SK-N-SH treated with all-trans-retinoic acid at 6 μM for 48 hours (cell line): ENCODE data around the gene ADGRG1.

Experiments
- ATAC-seq: fragments of 200-7000 bp; cut with Tn5 transposase; 3 replicates; pipeline ENCODE4 v1.9.1; 2020; ENCODE audit warnings: mild to moderate bottlenecking, moderate library complexity
- ARNTL ChIP-seq: fragments of 450-650 bp; formaldehyde crosslinking; IDR thresholded peaks from 2 replicates; pipeline ENCODE4 v1.5.0; 2020; ENCODE audit warnings: low read depth, mild to moderate bottlenecking, moderate library complexity, borderline replicate concordance
- BACH2 ChIP-seq: fragments of 250-450 bp; sonication (Bioruptor Pico); IDR thresholded peaks from 2 replicates; pipeline ENCODE4 v1.9.0; 2021; ENCODE audit warnings: mild to moderate bottlenecking, borderline replicate concordance
- CSDC2 ChIP-seq: fragments of 250-450 bp; sonication (Bioruptor Pico); IDR thresholded peaks from 2 replicates; pipeline ENCODE4 v1.5.0; 2020; ENCODE audit warnings: mild to moderate bottlenecking, moderate library complexity
- GLIS3 ChIP-seq: fragments of 250-450 bp; sonication (Bioruptor Pico); IDR thresholded peaks from 2 replicates; pipeline ENCODE4 v1.5.0; 2020; ENCODE audit warnings: mild to moderate bottlenecking, moderate library complexity
- ISL1 ChIP-seq: fragments of 250-450 bp; sonication (Bioruptor Pico); IDR thresholded peaks from 2 replicates; pipeline ENCODE4 v2.1.2; 2022; ENCODE audit warnings: mild to moderate bottlenecking, moderate library complexity
- OSR1 ChIP-seq: fragments of 250-450 bp; sonication (Bioruptor Pico); IDR thresholded peaks from 2 replicates; pipeline ENCODE4 v1.8.0; 2022; ENCODE audit warnings: moderate library complexity, mild to moderate bottlenecking, inconsistent platforms
- PPARA ChIP-seq: fragments of 250-450 bp; sonication (Bioruptor Pico); IDR thresholded peaks from 2 replicates; pipeline ENCODE4 v1.5.0; 2020; ENCODE audit warnings: mild to moderate bottlenecking, borderline replicate concordance
- RARB ChIP-seq: fragments of 250-450 bp; sonication (Bioruptor Pico); IDR thresholded peaks from 2 replicates; pipeline ENCODE4 v1.8.0; 2021; ENCODE audit warnings: mild to moderate bottlenecking, moderate library complexity
- SNAI2 ChIP-seq: fragments of 250-450 bp; sonication (Bioruptor Pico); IDR thresholded peaks from 2 replicates; pipeline ENCODE4 v1.5.0; 2020; ENCODE audit warnings: mild to moderate bottlenecking, moderate library complexity
- TCF4 ChIP-seq: fragments of 250-450 bp; sonication (Bioruptor Pico); IDR thresholded peaks from 2 replicates; pipeline ENCODE4 v1.8.0; 2021; ENCODE audit warnings: mild to moderate bottlenecking, moderate library complexity, borderline replicate concordance
- TOX ChIP-seq: fragments of 250-450 bp; sonication (Bioruptor Pico); IDR thresholded peaks from 2 replicates; pipeline ENCODE4 v1.8.0; 2021; ENCODE audit warnings: mild to moderate bottlenecking, moderate library complexity, borderline replicate concordance
- ZC3H10 ChIP-seq: fragments of 250-450 bp; sonication (Bioruptor Pico); IDR thresholded peaks from 2 replicates; pipeline ENCODE4 v1.5.1; 2021; ENCODE audit warnings: mild to moderate bottlenecking, moderate library complexity
- ZFP3 ChIP-seq: fragments of 250-450 bp; sonication (Bioruptor Pico); IDR thresholded peaks from 2 replicates; pipeline ENCODE4 v1.5.0; 2020; ENCODE audit warnings: mild to moderate bottlenecking, moderate library complexity
- ZFP30 ChIP-seq: fragments of 450-650 bp; formaldehyde crosslinking; IDR thresholded peaks from 2 replicates; pipeline ENCODE4 v1.5.0; 2022; ENCODE audit warnings: mild to moderate bottlenecking, moderate library complexity
- ZNF565 ChIP-seq: fragments of 450-650 bp; formaldehyde crosslinking; conservative IDR thresholded peaks from 2 replicates; pipeline ENCODE4 v1.5.0; 2020; ENCODE audit warnings: low read depth, mild to moderate bottlenecking, moderate library complexity
- ZNF8 ChIP-seq: fragments of 450-650 bp; formaldehyde crosslinking; IDR thresholded peaks from 2 replicates; pipeline ENCODE4 v1.5.0; 2020; ENCODE audit warnings: mild to moderate bottlenecking, moderate library complexity
- TF ChIP-seq, protein P1 (sequence below): fragments of 250-450 bp; sonication (Bioruptor Pico); IDR thresholded peaks from 2 replicates; pipeline ENCODE4 v1.8.0; 2021; ENCODE audit warnings: low read depth, mild to moderate bottlenecking, moderate library complexity, borderline replicate concordance
- TF ChIP-seq, protein P2 (sequence below): fragments of 250-450 bp; sonication (Bioruptor Pico); IDR thresholded peaks from 2 replicates; pipeline ENCODE4 v1.5.1; 2021; ENCODE audit warnings: mild to moderate bottlenecking, moderate library complexity
- TF ChIP-seq, protein P3 (sequence below): fragments of 250-450 bp; sonication (Bioruptor Pico); IDR thresholded peaks from 2 replicates; pipeline ENCODE4 v1.8.0; 2020; ENCODE audit warnings: mild to moderate bottlenecking, moderate library complexity, borderline replicate concordance
- TF ChIP-seq, protein P4 (sequence below): fragments of 250-450 bp; sonication (Bioruptor Pico); IDR thresholded peaks from 2 replicates; pipeline ENCODE4 v1.5.1; 2020; ENCODE audit warnings: low read depth, mild to moderate bottlenecking, moderate library complexity
- TF ChIP-seq, protein P5 (sequence below): fragments of 250-450 bp; sonication (Bioruptor Pico); IDR thresholded peaks from 2 replicates; pipeline ENCODE4 v1.5.0; 2020; ENCODE audit warnings: mild to moderate bottlenecking, moderate library complexity

ADGRG1 gene

DNA sequence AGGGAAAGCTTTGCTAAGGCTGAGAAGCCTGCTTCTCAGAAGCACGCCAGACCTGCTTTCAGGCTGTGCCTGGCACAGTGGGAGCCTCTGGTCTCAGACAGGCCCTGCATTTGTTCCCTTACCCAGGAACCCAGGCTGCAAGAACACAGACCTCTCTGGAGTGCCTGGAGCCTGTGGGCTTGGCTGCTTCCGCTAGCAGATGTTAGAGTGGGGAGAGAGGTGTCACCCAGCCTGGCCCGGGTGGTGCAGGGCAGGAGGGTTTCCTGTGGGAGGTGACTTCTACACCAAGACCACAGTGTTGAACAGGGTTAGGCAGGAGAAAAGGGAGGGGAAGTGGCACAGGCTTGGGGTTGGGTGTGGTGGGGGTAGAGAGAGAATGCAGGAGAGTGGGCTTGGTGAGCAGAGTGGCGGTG, 35.8 kb upstream of the ADGRG1 start:
- TF ChIP-seq PPARA (CRISPR knock-in tag) (no peak), RARB (CRISPR knock-in tag) (no peak), BACH2 (CRISPR knock-in tag) (no peak), ZFP3 (CRISPR knock-in tag) (no peak), ARNTL (CRISPR knock-in tag) (no peak), OSR1 (no peak), ISL1 (CRISPR knock-in tag) (no peak), ZC3H10 (CRISPR knock-in tag) (no peak), SNAI2 (CRISPR knock-in tag) (no peak)
- TF ChIP-seq, protein P1, sequence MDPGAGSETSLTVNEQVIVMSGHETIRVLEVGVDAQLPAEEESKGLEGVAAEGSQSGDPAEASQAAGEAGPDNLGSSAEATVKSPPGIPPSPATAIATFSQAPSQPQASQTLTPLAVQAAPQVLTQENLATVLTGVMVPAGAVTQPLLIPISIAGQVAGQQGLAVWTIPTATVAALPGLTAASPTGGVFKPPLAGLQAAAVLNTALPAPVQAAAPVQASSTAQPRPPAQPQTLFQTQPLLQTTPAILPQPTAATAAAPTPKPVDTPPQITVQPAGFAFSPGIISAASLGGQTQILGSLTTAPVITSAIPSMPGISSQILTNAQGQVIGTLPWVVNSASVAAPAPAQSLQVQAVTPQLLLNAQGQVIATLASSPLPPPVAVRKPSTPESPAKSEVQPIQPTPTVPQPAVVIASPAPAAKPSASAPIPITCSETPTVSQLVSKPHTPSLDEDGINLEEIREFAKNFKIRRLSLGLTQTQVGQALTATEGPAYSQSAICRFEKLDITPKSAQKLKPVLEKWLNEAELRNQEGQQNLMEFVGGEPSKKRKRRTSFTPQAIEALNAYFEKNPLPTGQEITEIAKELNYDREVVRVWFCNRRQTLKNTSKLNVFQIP (CRISPR knock-in tag) = no peak
- ATAC-seq = no peak

GRCh38 chr16:57593021-57593420, 35.4 kb upstream of the ADGRG1 start:
- TF ChIP-seq ARNTL (CRISPR knock-in tag) (no peak), ZFP3 (CRISPR knock-in tag) (no peak), ZC3H10 (CRISPR knock-in tag) (no peak), RARB (CRISPR knock-in tag) (no peak), ZFP30 (CRISPR knock-in tag) (no peak), TOX (CRISPR knock-in tag) (no peak)
- TF ChIP-seq, protein P2, sequence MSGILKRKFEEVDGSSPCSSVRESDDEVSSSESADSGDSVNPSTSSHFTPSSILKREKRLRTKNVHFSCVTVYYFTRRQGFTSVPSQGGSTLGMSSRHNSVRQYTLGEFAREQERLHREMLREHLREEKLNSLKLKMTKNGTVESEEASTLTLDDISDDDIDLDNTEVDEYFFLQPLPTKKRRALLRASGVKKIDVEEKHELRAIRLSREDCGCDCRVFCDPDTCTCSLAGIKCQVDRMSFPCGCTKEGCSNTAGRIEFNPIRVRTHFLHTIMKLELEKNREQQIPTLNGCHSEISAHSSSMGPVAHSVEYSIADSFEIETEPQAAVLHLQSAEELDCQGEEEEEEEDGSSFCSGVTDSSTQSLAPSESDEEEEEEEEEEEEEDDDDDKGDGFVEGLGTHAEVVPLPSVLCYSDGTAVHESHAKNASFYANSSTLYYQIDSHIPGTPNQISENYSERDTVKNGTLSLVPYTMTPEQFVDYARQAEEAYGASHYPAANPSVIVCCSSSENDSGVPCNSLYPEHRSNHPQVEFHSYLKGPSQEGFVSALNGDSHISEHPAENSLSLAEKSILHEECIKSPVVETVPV (CRISPR knock-in tag) = no peak
- TF ChIP-seq, protein P3, sequence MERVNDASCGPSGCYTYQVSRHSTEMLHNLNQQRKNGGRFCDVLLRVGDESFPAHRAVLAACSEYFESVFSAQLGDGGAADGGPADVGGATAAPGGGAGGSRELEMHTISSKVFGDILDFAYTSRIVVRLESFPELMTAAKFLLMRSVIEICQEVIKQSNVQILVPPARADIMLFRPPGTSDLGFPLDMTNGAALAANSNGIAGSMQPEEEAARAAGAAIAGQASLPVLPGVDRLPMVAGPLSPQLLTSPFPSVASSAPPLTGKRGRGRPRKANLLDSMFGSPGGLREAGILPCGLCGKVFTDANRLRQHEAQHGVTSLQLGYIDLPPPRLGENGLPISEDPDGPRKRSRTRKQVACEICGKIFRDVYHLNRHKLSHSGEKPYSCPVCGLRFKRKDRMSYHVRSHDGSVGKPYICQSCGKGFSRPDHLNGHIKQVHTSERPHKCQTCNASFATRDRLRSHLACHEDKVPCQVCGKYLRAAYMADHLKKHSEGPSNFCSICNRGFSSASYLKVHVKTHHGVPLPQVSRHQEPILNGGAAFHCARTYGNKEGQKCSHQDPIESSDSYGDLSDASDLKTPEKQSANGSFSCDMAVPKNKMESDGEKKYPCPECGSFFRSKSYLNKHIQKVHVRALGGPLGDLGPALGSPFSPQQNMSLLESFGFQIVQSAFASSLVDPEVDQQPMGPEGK (CRISPR knock-in tag) = no peak

GRCh38 chr16:57593990-57594389, 34.4 kb upstream of the ADGRG1 start:
- no peak for ATAC-seq
- TF ChIP-seq, protein P1 (CRISPR knock-in tag) = no peak
- TF ChIP-seq ZNF8 (CRISPR knock-in tag) (no peak), ISL1 (CRISPR knock-in tag) (no peak), ZFP30 (CRISPR knock-in tag) (no peak), TOX (CRISPR knock-in tag) (no peak), TCF4 (CRISPR knock-in tag) (no peak), PPARA (CRISPR knock-in tag) (no peak), SNAI2 (CRISPR knock-in tag) (no peak), BACH2 (CRISPR knock-in tag) (no peak), ZNF565 (CRISPR knock-in tag) (no peak), GLIS3 (CRISPR knock-in tag) (no peak), ZFP3 (CRISPR knock-in tag) (no peak), CSDC2 (CRISPR knock-in tag) (no peak)
- TF ChIP-seq, protein P2 (CRISPR knock-in tag) = no peak
- TF ChIP-seq, protein P4, sequence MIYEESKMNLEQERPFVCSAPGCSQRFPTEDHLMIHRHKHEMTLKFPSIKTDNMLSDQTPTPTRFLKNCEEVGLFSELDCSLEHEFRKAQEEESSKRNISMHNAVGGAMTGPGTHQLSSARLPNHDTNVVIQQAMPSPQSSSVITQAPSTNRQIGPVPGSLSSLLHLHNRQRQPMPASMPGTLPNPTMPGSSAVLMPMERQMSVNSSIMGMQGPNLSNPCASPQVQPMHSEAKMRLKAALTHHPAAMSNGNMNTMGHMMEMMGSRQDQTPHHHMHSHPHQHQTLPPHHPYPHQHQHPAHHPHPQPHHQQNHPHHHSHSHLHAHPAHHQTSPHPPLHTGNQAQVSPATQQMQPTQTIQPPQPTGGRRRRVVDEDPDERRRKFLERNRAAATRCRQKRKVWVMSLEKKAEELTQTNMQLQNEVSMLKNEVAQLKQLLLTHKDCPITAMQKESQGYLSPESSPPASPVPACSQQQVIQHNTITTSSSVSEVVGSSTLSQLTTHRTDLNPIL (CRISPR knock-in tag) = no peak
- TF ChIP-seq, protein P5, sequence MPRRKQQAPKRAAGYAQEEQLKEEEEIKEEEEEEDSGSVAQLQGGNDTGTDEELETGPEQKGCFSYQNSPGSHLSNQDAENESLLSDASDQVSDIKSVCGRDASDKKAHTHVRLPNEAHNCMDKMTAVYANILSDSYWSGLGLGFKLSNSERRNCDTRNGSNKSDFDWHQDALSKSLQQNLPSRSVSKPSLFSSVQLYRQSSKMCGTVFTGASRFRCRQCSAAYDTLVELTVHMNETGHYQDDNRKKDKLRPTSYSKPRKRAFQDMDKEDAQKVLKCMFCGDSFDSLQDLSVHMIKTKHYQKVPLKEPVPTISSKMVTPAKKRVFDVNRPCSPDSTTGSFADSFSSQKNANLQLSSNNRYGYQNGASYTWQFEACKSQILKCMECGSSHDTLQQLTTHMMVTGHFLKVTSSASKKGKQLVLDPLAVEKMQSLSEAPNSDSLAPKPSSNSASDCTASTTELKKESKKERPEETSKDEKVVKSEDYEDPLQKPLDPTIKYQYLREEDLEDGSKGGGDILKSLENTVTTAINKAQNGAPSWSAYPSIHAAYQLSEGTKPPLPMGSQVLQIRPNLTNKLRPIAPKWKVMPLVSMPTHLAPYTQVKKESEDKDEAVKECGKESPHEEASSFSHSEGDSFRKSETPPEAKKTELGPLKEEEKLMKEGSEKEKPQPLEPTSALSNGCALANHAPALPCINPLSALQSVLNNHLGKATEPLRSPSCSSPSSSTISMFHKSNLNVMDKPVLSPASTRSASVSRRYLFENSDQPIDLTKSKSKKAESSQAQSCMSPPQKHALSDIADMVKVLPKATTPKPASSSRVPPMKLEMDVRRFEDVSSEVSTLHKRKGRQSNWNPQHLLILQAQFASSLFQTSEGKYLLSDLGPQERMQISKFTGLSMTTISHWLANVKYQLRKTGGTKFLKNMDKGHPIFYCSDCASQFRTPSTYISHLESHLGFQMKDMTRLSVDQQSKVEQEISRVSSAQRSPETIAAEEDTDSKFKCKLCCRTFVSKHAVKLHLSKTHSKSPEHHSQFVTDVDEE (CRISPR knock-in tag) = no peak
- TF ChIP-seq, all 23 proteins: peak for 0

More at GRCh38 chr16:57593021-57593420, 35.4 kb upstream of the ADGRG1 start:
- no peak for ATAC-seq
